DLD1 (cell line): ENCODE data around the gene RBMS1.

Experiments
- in situ Hi-C: cut with HindIII; loops from 2 replicates; pipeline ENCODE4 v1.10.0; 2017; ENCODE audit warnings: low sequenced_read_pairs

RBMS1 gene

GRCh38 chr2:160238392-160238791, 255.2 kb downstream of the RBMS1 start:
- in situ Hi-C loops = no loop called here

GRCh38 chr2:160232905-160233475, 260.6 kb downstream of the RBMS1 start:
- in situ Hi-C loops = no loop called here

GRCh38 chr2:160229591-160229990, 264.0 kb downstream of the RBMS1 start:
- in situ Hi-C loops = no loop called here

- in situ Hi-C loops = no loop called here
These were observed 265.3 kb downstream of the RBMS1 start for GRCh38 chr2:160228141-160228917.

- in situ Hi-C loops = no loop called here
These were observed 266.2 kb downstream of the RBMS1 start for GRCh38 chr2:160227293-160227915.

GRCh38 chr2:160226367-160226766, 267.2 kb downstream of the RBMS1 start:
- in situ Hi-C loops = no loop called here

GRCh38 chr2:160225722-160226121, 267.9 kb downstream of the RBMS1 start:
- in situ Hi-C loops = no loop called here

GRCh38 chr2:160224507-160224906, 269.1 kb downstream of the RBMS1 start:
- in situ Hi-C loops = no loop called here

GRCh38 chr2:160224060-160224459, 269.5 kb downstream of the RBMS1 start:
- in situ Hi-C loops = no loop called here

- in situ Hi-C loops = no loop called here
These were observed 270.0 kb downstream of the RBMS1 start for GRCh38 chr2:160223560-160223959.

GRCh38 chr2:160222546-160223283, 270.9 kb downstream of the RBMS1 start:
- in situ Hi-C loops = no loop called here
